Raji (cell line): Measurements from ENCODE around the gene NAALADL2.

Source experiments
- POLR2A ChIP-seq: IDR thresholded peaks from 2 replicates; pipeline ENCODE4 v1.6.1; 2011; ENCODE audit warnings: low read depth, low read length, control low read depth; ENCODE audit not compliant: insufficient read depth

The NAALADL2 gene

DNA sequence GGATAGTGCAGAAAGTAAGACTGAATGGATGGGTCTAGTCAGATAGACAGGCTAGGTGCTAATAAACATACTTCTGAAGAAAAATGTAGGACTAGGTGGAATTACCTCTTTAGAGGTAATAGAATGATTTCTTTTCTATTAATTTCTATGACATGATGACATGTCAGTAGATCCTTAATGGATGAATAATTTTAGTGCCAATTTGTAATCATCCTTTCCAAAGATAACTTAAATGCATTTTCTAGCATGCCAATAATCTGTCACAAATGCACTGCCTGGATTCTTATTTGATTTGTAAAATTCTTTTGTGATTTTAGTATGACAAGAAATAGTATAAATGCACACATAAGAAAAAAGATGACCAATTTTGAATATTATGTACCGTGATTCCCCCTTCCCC is 356.7 kb downstream of the NAALADL2 start:
- TF ChIP-seq POLR2A, result no peak

DNA sequence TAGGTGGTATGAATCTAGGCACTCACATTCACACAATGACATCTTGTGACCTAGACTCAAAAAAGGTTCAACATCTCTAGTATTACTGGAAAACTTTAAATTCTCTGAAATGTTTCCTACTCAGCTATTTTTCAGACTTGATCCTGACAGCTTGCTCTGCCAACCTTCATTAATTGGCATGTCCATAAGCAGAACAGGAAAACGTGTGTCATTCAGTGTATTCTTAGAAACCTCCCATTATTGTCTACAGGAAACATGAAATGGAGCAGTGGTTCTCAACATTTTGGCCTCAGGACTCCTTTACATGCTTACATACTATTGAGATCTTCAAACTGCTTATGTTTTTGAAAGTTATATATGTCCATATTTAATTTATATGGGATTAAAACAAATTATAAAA is 363.2 kb downstream of the NAALADL2 start:
- TF ChIP-seq POLR2A, result no peak

DNA sequence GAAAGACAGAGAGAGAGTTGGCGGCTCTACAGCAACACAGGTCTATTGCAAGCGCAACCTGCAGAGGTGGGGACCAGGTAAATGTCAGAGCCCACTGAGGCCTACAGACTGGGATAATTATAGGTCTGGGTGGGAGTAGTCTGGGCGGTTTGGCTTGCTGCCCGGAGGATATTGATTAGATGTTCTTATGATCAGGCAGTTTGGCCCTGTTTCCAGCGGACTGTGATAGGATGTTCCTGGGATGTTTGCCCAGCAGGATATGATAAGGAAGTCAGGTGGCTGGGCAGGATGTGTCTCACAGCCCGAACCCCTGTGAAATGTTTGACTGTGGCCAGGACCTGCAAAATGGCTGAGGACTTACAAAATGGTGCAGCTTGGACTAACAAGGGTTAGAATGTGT is 364.9 kb downstream of the NAALADL2 start:
- no peak for TF ChIP-seq POLR2A

DNA sequence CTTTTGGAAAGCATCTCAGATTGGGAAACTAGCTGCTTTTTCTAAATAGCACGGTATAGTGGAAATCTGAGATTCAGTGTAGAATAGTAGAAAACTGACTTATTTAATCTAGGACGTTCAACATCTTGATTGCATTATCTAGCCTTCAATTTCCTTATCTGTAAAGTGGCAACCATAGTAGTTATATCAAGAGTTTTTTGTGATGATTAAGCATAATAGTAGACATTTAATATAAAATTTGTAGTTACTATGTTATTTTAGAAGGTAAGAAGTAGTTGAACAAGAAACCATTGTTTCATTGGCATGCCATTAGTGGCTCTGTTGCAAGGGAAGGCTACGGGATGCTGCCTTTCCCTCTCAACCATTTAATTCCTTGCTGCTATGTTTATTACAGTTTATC is 367.3 kb downstream of the NAALADL2 start:
- no peak for TF ChIP-seq POLR2A

DNA sequence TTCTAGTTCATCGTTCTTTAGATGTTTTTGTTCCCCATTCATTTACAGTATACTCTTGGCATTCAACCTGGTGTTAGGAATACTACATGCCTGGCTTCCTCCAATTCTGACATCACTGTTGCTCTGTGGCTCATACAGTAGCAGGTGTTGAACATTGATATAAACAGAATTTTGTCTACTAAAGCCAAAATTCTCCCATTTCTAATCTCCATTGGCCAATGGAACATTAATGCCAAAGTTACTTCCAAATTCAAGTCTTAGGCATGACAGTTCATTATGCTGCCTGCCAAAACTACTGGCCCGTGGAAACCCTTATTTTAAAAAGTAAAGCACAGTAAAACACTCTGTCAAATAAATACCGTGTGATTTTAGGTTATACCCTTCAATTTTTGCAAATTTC is 368.0 kb downstream of the NAALADL2 start:
- no peak for TF ChIP-seq POLR2A

DNA sequence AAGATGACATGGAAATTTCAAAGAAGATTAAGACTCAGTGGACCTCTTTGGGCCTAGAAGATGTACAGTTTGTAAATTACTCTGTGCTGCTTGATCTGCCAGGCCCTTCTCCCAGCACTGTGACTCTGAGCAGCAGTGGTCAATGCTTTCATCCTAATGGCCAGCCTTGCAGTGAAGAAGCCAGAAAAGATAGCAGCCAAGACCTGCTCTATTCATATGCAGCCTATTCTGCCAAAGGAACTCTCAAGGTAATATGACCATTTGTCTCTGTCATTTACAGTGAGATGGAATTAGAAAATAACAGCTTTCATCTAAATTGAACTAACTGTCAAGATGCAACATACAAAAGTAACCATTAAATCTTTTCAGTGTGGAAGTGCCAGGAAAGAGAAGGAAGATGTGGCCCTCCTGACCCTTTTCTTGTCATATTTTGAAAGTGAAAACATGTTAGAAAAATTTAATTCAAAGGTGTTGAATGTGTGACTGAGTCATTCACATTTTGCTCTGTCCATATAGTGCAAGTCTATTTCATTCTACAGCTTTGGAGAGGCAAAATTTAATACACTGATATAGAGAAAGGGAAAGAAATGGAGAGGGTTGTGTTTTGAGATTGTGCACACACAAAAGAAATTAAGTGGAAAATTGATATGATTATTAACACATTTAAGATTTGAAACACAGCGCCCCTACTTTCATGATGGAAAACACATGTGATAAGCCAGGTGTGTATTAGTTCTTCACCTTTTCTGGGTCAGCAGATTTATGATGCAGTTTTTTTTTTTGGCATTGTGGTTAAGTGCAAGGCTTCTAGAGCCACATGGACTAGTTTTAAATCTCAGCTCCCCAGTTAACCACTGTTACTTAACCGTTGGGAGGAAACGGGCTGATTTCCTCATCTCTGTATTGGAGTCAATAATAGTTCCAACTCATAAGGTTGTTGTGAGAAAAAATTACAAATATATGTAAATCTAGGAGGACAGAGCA is 375.1 kb downstream of the NAALADL2 start:
- TF ChIP-seq POLR2A, result no peak

DNA sequence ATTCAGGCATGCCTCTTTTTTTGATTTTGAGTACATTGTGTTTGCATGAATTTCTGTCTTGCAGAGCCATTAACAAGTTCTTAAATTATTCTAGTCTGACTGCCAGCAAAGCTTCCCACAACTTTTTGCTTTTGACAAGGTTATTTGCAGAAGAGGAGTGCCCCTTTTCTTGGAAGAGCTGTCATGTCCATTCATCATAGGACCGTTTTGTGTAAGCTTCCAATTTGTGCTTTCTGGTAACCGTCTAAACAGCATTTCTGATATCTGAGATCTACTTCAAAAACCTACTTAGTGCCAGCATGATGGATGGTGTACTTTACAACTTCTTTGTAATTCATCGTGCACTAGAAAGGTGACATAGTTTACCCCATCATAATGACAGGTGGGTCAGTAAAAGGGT is 379.7 kb downstream of the NAALADL2 start:
- no peak for TF ChIP-seq POLR2A

DNA sequence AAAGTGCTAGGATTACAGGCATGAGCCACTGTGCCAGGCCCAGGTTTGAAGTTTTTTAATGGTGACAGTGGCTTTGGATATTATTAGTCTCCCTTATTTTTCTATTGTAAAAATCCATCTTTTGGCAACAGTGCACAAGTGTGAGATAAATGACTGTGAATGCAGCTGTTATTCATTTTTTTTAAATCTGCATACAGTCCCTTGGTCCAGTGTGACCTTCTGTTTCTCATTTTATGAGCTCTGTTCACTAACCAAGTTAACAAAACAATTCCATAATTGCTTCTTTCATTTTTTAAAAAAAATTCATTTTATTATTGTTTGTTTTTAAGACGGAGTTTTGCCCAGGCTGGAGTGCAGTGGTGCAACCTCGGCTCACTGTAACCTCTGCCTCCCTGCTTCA is 381.8 kb downstream of the NAALADL2 start:
- TF ChIP-seq POLR2A, result no peak

DNA sequence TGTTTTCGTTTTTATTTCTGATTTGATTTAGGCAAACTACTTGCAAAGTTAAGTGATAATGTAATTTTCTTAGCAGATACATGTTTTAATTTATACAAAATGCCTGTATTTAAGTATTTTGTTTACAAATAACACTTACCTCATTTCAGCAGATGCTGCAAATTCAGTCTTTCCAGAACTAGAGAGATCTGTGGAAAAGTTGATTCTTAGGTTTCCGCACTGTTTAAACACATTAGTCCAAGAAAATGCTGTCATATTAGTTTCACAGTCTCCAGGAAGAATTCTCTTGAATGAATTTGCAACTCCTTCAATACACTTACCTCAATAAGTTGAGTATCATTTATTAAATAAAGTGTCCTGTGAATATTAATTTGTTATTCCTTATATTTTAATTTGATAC is 383.1 kb downstream of the NAALADL2 start:
- TF ChIP-seq POLR2A, result no peak

DNA sequence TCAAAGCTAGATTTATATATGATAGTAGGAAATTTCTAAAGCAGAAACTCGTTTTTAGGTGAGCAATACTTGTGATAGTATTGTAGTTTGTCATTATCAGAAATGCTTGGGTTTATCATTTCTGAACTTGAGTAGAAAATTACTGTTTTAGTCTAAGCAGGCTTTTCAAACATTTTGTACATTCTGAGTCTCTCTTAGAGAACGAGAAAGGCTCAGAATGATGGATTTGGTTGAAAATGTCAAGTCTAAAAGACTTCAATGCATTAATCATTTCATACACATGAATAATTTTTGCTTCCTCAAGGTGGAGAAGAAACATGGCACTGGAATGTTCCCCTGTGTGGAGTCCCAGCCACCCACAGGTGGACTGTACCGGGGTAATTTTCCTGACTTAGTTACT is 387.1 kb downstream of the NAALADL2 start:
- TF ChIP-seq POLR2A, result no peak

DNA sequence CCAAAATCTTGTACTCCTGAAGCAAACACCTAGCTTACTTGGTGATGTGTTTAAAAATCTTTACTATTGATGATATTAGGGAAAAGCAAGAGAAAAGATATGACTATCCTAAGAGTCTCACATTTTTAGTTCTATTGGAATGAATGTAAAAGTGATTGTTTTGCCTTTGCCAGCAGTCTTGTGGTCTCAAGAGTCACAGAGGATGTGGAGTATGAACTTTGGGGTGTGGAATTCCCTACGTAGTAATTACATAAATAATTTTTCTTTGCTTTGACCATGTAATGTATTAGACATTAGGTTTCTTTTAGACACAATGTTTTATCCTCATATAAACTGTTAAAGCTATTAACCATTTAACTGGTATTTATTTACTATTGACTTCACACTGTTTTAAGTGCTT is 387.6 kb downstream of the NAALADL2 start:
- TF ChIP-seq POLR2A, result no peak

DNA sequence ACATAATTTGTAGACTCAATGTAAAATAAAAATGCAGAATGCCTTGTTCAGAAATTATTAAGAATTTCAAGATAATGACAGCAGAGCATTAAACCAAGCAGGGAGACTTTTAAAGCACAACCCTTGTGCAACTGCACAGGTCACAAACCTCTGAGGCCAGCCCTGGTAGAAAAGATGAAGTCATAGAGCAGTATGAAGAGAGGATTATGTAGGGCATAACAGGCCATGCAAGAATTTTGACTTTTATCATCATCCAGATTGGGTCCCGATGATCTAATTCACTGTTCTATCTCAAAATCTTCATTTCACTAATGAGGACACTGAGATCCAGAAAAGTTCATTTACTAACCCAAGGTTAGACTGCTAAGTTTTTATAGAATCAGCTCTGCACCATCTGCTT is 388.5 kb downstream of the NAALADL2 start:
- TF ChIP-seq POLR2A, result no peak

DNA sequence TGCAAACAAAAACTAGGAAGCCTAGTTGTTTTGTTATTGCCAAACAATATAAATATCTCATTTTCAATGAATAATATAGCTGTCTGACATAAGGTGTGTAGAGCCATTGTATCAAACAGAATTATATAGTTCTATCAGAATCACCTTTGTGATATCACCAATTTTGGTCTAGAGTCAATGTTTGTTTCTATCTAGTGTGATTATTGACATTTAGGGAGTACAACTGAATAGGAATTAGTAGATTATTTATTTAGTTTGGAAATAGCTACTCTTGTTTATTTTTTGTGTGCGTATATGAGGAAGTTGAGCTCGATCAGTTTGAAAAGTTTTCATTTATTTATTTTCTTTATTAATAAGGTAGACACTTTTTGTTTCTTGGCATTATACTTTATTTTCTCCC is 389.7 kb downstream of the NAALADL2 start:
- no peak for TF ChIP-seq POLR2A

DNA sequence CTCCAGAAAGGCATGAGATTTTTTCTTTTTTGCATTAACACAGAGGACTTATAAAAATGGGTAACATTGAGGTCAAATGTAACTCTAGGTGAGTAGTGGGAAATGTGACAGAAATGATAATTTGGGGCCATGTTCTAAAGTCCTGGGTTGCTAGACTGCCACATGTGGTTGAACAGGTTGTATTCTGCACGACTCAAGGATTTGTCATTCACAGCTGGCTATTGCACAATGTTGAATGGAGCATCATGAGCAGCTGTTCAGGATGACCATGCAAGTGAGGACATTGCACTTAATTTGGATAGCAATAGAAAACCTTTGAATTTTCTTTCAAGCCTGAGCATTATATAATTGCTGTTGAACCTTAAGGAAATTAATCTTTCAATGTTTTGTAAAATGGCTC is 396.6 kb downstream of the NAALADL2 start:
- TF ChIP-seq POLR2A, result no peak

DNA sequence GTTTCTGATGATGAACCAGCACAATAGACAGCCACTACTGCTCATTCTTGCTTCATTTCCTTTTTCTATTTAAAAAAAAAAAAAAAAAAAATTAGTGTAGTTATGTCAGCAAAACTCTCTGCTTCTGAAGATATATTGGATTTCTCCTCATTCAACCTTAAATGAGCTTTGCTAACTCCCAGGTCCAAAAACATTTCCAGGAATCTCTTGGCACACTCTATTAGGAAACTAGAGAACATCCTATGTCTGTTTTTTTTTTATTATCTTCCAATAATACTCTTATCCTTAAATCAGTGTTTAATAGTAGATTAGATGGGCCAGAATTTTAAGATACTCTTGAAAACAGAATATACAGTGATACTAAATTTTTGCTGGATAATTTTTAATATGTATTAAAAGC is 398.0 kb downstream of the NAALADL2 start:
- TF ChIP-seq POLR2A, result no peak

DNA sequence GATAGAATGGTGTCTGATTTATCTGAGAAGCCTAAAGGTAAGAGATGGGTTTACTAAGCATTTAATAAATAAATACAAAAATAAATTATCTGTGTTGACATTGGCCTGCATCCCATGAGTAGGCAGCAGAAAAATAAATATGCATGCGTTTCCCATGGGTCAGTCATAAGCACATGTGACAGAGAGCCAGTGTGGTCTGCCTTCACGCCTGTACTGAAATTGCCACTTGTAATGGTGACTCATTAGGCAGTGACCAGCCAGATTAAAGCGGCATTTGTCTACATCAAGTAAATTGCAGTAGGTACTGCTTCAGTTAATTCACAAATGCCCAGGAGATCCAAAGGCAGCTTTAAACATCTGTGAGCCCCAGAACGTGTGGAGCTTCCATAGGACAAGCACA is 399.6 kb downstream of the NAALADL2 start:
- TF ChIP-seq POLR2A, result no peak
